ENCODE results near the gene RPS6KA5.

DNA sequence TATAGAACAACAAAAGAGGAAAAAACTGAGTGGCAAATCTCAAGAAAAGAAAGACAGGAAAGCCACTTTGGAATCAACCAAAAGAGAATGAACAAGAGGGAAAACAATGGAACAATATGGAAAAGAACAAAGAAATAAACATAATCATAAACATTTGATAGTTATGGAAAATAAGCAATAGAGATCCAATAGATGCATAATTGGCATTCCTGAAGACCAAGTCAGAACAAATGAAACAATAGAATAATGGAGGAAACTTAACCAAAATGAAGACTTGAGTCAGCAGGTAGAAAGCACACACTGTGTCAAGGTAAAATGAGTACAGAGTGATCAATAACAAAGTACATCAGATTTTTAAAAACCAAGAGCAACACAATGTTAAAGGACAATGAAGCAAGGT is 10.1 kb upstream of the RPS6KA5 start:
- TF ChIP-seq, protein P1, sequence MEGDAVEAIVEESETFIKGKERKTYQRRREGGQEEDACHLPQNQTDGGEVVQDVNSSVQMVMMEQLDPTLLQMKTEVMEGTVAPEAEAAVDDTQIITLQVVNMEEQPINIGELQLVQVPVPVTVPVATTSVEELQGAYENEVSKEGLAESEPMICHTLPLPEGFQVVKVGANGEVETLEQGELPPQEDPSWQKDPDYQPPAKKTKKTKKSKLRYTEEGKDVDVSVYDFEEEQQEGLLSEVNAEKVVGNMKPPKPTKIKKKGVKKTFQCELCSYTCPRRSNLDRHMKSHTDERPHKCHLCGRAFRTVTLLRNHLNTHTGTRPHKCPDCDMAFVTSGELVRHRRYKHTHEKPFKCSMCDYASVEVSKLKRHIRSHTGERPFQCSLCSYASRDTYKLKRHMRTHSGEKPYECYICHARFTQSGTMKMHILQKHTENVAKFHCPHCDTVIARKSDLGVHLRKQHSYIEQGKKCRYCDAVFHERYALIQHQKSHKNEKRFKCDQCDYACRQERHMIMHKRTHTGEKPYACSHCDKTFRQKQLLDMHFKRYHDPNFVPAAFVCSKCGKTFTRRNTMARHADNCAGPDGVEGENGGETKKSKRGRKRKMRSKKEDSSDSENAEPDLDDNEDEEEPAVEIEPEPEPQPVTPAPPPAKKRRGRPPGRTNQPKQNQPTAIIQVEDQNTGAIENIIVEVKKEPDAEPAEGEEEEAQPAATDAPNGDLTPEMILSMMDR (IDR thresholded peaks at IDR 0.05; ENCODE audit: borderline replicate concordance, extremely low read depth, low read length, poor library complexity, severe bottlenecking), result no peak
- TF ChIP-seq EZH2 (IDR thresholded peaks at IDR 0.05; ENCODE audit: borderline replicate concordance, low read depth, low read length, severe bottlenecking), result no peak
